HepG2 (cell line): ENCODE data around the gene SPTBN2. TPM values are rescaled to one million over a fixed set of nuclear protein-coding genes. Genes with fewer than 3 reads are reported as not detected.

Source experiments
- KDM5A ChIP-seq: fragments of 200-600 bp; sonication (generic); IDR thresholded peaks from 2 replicates; pipeline ENCODE4 v1.7.0; 2018; ENCODE audit warnings: antibody characterized with exemption, mild to moderate bottlenecking, low read length, borderline replicate concordance
- MTA3 ChIP-seq: sonication (generic); formaldehyde crosslinking; IDR thresholded peaks from 2 replicates; pipeline ENCODE4 v1.4.0; 2020; ENCODE audit warnings: missing genetic modification reagents
- NCOA2 ChIP-seq: sonication (generic); formaldehyde crosslinking; IDR thresholded peaks from 2 replicates; pipeline ENCODE4 v1.8.0; 2022; ENCODE audit warnings: inconsistent platforms
- RBM39 ChIP-seq: fragments of 200-400 bp; formaldehyde crosslinking; IDR thresholded peaks from one replicate; pipeline ENCODE4 v1.6.1; 2018; ENCODE audit warnings: antibody characterized with exemption, mild to moderate bottlenecking, low read depth, low read length; ENCODE audit not compliant: poor library complexity, severe bottlenecking
- RXRB ChIP-seq: IDR thresholded peaks from 2 replicates; pipeline ENCODE4 v1.6.1; 2016; ENCODE audit warnings: borderline replicate concordance, missing genetic modification reagents, missing compliant biosample characterization
- SYNCRIP ChIP-seq: fragments of 200-400 bp; formaldehyde crosslinking; IDR thresholded peaks from 2 replicates; pipeline ENCODE4 v1.6.1; 2018; ENCODE audit warnings: mild to moderate bottlenecking, low read depth, low read length; ENCODE audit not compliant: insufficient read depth
- ZNF138 ChIP-seq: sonication (generic); formaldehyde crosslinking; IDR thresholded peaks from 2 replicates; pipeline ENCODE4 v1.5.0; 2020; ENCODE audit warnings: mild to moderate bottlenecking, low read depth, missing genetic modification reagents
- ZNF30 ChIP-seq: sonication (generic); formaldehyde crosslinking; IDR thresholded peaks from 2 replicates; pipeline ENCODE4 v1.5.0; 2020; ENCODE audit warnings: mild to moderate bottlenecking, missing genetic modification reagents
- ZNF343 ChIP-seq: sonication (generic); formaldehyde crosslinking; IDR thresholded peaks from 2 replicates; pipeline ENCODE4 v1.4.0; 2020; ENCODE audit warnings: mild to moderate bottlenecking, missing genetic modification reagents
- ZNF619 ChIP-seq: sonication (generic); formaldehyde crosslinking; IDR thresholded peaks from 2 replicates; pipeline ENCODE4 v1.4.0; 2020; ENCODE audit warnings: mild to moderate bottlenecking, missing genetic modification reagents
- ZNF792 ChIP-seq: IDR thresholded peaks from 2 replicates; pipeline ENCODE4 v1.6.1; 2016
- ZSCAN9 ChIP-seq: IDR thresholded peaks from 2 replicates; pipeline ENCODE4 v1.6.1; 2016; ENCODE audit warnings: borderline replicate concordance
- polyA plus RNA-seq, 8 experiments: library from polyadenylated mRNA; depleted of rRNA in 3 of 8; stranded (reverse) in 7 of 8; unstranded in 1 of 8; fragments of >200 nt; fragmentation: Illumina TruSeq in 4 of 8; extraction: Trizol in 4 of 8; gene quantifications; 2 replicates each; pipeline versions ENCODE4 v1.2.1 to v1.2.3, GENCODE V29; 2011 to 2016; ENCODE audit warnings: low read depth in 4 of 8, missing spikeins in 1 of 8, mixed read lengths in 1 of 8; ENCODE audit not compliant: insufficient read depth in 1 of 8
- total RNA-seq, 5 experiments: library from RNA; depleted of rRNA; stranded (reverse); fragments of >200 nt; fragmentation: Illumina TruSeq; extraction: Trizol; gene quantifications; 2 replicates each; pipeline ENCODE4 v1.2.3, GENCODE V29; 2016; ENCODE audit warnings: low read depth in 1 of 5
- TF ChIP-seq, protein P1 (sequence below), 2 experiments: fragments of 450-650 bp in 1 of 2; sonication (generic) in 1 of 2; formaldehyde crosslinking; IDR thresholded peaks; 2 replicates each; pipeline versions ENCODE4 v1.5.0 to v1.8.0; 2020 to 2022; ENCODE audit warnings: mild to moderate bottlenecking in 1 of 2, missing genetic modification reagents in 1 of 2
- TF ChIP-seq, protein P2 (sequence below): sonication (generic); formaldehyde crosslinking; IDR thresholded peaks from 2 replicates; pipeline ENCODE4 v1.4.0; 2020; ENCODE audit warnings: missing genetic modification reagents, borderline replicate concordance
- TF ChIP-seq, protein P3 (sequence below): sonication (generic); formaldehyde crosslinking; IDR thresholded peaks from 2 replicates; pipeline ENCODE4 v1.4.0; 2020; ENCODE audit warnings: mild to moderate bottlenecking, missing genetic modification reagents, borderline replicate concordance
- TF ChIP-seq, protein P4 (sequence below): sonication (generic); formaldehyde crosslinking; IDR thresholded peaks from 2 replicates; pipeline ENCODE4 v1.5.1; 2020; ENCODE audit warnings: mild to moderate bottlenecking, moderate library complexity, missing genetic modification reagents

SPTBN2 gene
- total and polyA plus RNA-seq, 2 of the 13 experiments (the other 11 are each of a cell fraction or from before 2014, with no cell fraction given), result 0.65 to 4.0 TPM

DNA sequence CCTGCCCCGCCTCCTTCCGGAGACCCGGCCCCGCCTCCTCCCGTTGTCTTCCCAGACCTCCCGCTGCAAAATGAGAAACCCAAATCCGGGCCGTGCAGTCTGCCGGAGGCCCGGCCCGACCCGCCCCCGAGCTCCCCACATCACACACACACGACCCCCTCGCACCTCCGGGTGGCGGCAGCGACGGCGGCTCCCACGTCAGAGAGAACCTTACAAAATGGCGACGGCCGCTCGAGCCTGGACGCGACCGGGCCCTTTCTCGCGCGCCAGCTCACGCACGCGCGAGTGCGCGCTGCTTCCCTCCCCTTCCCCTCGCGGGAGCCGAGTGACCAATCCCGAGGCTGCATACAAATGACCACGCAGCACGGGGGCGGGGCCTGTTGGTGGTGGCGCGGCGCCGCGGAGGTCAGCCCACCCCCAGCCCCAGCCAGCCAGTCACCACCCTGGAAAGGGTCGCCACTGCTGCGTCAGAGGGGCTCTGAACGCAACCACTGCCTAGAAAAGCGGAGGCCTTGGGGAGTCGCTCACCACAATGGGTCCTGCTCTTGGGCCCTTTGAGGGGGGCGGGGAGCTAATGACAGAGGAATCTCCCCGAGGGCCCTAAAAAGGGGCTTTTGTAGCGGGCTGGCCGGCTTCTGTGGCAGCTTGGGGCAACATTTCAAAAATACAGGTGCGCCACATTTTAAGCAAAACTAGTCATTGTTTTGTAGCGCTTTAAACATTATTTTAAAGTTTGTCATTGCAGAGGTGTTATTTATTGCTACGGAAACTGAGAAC lies 51.2 kb downstream of the SPTBN2 start, which contains the start of gene RBM4B (continued):
- no peak for TF ChIP-seq SYNCRIP
- TF ChIP-seq, protein P1, sequence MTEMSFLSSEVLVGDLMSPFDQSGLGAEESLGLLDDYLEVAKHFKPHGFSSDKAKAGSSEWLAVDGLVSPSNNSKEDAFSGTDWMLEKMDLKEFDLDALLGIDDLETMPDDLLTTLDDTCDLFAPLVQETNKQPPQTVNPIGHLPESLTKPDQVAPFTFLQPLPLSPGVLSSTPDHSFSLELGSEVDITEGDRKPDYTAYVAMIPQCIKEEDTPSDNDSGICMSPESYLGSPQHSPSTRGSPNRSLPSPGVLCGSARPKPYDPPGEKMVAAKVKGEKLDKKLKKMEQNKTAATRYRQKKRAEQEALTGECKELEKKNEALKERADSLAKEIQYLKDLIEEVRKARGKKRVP (CRISPR knock-in tag; IDR thresholded peaks at IDR 0.05), result 0 out of 4 replicates have a peak, but pooled peaks of 1 of the 2 experiments have one; percentile 45
- peak; percentile 52; the same call in 1 of the 2 replicates for TF ChIP-seq KDM5A
- no peak; the same call in 1 of the 2 replicates for TF ChIP-seq ZSCAN9
- no peak for TF ChIP-seq MTA3 (CRISPR knock-in tag)
- TF ChIP-seq ZNF619, result no peak; the same call in 1 of the 2 replicates
- TF ChIP-seq, protein P2, sequence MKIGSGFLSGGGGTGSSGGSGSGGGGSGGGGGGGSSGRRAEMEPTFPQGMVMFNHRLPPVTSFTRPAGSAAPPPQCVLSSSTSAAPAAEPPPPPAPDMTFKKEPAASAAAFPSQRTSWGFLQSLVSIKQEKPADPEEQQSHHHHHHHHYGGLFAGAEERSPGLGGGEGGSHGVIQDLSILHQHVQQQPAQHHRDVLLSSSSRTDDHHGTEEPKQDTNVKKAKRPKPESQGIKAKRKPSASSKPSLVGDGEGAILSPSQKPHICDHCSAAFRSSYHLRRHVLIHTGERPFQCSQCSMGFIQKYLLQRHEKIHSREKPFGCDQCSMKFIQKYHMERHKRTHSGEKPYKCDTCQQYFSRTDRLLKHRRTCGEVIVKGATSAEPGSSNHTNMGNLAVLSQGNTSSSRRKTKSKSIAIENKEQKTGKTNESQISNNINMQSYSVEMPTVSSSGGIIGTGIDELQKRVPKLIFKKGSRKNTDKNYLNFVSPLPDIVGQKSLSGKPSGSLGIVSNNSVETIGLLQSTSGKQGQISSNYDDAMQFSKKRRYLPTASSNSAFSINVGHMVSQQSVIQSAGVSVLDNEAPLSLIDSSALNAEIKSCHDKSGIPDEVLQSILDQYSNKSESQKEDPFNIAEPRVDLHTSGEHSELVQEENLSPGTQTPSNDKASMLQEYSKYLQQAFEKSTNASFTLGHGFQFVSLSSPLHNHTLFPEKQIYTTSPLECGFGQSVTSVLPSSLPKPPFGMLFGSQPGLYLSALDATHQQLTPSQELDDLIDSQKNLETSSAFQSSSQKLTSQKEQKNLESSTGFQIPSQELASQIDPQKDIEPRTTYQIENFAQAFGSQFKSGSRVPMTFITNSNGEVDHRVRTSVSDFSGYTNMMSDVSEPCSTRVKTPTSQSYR (CRISPR knock-in tag), result peak; percentile 37; the same call in 1 of the 2 replicates
- no peak; the same call in 1 of the 2 replicates for TF ChIP-seq ZNF138 (CRISPR knock-in tag)
- TF ChIP-seq ZNF343 (CRISPR knock-in tag), result 0 out of 2 replicates have a peak, but pooled peaks have one; percentile 17
- TF ChIP-seq RXRB (CRISPR knock-in tag), result peak; percentile 41; the same call in 1 of the 2 replicates
- TF ChIP-seq, protein P3, sequence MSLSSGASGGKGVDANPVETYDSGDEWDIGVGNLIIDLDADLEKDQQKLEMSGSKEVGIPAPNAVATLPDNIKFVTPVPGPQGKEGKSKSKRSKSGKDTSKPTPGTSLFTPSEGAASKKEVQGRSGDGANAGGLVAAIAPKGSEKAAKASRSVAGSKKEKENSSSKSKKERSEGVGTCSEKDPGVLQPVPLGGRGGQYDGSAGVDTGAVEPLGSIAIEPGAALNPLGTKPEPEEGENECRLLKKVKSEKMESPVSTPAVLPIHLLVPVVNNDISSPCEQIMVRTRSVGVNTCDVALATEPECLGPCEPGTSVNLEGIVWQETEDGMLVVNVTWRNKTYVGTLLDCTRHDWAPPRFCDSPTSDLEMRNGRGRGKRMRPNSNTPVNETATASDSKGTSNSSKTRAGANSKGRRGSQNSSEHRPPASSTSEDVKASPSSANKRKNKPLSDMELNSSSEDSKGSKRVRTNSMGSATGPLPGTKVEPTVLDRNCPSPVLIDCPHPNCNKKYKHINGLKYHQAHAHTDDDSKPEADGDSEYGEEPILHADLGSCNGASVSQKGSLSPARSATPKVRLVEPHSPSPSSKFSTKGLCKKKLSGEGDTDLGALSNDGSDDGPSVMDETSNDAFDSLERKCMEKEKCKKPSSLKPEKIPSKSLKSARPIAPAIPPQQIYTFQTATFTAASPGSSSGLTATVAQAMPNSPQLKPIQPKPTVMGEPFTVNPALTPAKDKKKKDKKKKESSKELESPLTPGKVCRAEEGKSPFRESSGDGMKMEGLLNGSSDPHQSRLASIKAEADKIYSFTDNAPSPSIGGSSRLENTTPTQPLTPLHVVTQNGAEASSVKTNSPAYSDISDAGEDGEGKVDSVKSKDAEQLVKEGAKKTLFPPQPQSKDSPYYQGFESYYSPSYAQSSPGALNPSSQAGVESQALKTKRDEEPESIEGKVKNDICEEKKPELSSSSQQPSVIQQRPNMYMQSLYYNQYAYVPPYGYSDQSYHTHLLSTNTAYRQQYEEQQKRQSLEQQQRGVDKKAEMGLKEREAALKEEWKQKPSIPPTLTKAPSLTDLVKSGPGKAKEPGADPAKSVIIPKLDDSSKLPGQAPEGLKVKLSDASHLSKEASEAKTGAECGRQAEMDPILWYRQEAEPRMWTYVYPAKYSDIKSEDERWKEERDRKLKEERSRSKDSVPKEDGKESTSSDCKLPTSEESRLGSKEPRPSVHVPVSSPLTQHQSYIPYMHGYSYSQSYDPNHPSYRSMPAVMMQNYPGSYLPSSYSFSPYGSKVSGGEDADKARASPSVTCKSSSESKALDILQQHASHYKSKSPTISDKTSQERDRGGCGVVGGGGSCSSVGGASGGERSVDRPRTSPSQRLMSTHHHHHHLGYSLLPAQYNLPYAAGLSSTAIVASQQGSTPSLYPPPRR (CRISPR knock-in tag), result peak; percentile 21; the same call in 1 of the 2 replicates
- TF ChIP-seq, protein P4, sequence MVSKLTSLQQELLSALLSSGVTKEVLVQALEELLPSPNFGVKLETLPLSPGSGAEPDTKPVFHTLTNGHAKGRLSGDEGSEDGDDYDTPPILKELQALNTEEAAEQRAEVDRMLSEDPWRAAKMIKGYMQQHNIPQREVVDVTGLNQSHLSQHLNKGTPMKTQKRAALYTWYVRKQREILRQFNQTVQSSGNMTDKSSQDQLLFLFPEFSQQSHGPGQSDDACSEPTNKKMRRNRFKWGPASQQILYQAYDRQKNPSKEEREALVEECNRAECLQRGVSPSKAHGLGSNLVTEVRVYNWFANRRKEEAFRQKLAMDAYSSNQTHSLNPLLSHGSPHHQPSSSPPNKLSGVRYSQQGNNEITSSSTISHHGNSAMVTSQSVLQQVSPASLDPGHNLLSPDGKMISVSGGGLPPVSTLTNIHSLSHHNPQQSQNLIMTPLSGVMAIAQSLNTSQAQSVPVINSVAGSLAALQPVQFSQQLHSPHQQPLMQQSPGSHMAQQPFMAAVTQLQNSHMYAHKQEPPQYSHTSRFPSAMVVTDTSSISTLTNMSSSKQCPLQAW, result peak; percentile 50; the same call in 1 of the 2 replicates
- 0 out of 2 replicates have a peak, but pooled peaks have one; percentile 70 for TF ChIP-seq ZNF30 (CRISPR knock-in tag)
- TF ChIP-seq NCOA2 (CRISPR knock-in tag), result peak; percentile 41; the same call in 1 of the 2 replicates
- TF ChIP-seq RBM39, result peak; percentile 78
- no peak; the same call in 1 of the 2 replicates for TF ChIP-seq ZNF792
